GM18517 (cell line): ENCODE data around the gene CTIF.

Source experiments
- ATAC-seq: cut with Tn5 transposase; IDR thresholded peaks from one replicate; pipeline ENCODE4 v1.9.1; 2021; ENCODE audit warnings: mild to moderate bottlenecking, moderate library complexity; ENCODE audit not compliant: unreplicated experiment

Gene CTIF

GRCh38 chr18:48827291-48828193 is 288.7 kb downstream of the CTIF start:
- ATAC-seq, result no peak

- no peak for ATAC-seq
These were observed 289.3 kb downstream of the CTIF start for GRCh38 chr18:48828194-48828545.

GRCh38 chr18:48828691-48829442 is 290.0 kb downstream of the CTIF start:
- no peak for ATAC-seq

GRCh38 chr18:48829443-48830149 is 290.8 kb downstream of the CTIF start:
- no peak for ATAC-seq

- no peak for ATAC-seq
These were observed 292.4 kb downstream of the CTIF start for GRCh38 chr18:48831113-48831759.

GRCh38 chr18:48831802-48832201 is 293.0 kb downstream of the CTIF start:
- no peak for ATAC-seq

- ATAC-seq, result no peak
These were observed 294.3 kb downstream of the CTIF start for GRCh38 chr18:48832938-48833700.

- peak; percentile 82 for ATAC-seq
These were observed 295.0 kb downstream of the CTIF start for GRCh38 chr18:48833701-48834412.

GRCh38 chr18:48834413-48835031 is 295.7 kb downstream of the CTIF start:
- peak; percentile 49 for ATAC-seq

- no peak for ATAC-seq
These were observed 296.3 kb downstream of the CTIF start for GRCh38 chr18:48835119-48835518.

GRCh38 chr18:48835745-48836170 is 296.9 kb downstream of the CTIF start:
- ATAC-seq, result no peak

GRCh38 chr18:48836231-48836805 is 297.5 kb downstream of the CTIF start:
- ATAC-seq, result no peak

GRCh38 chr18:48836806-48837615 is 298.2 kb downstream of the CTIF start:
- ATAC-seq, result no peak

- no peak for ATAC-seq
These were observed 298.8 kb downstream of the CTIF start for GRCh38 chr18:48837676-48838075.

GRCh38 chr18:48838166-48838775 is 299.4 kb downstream of the CTIF start:
- ATAC-seq, result no peak

- ATAC-seq, result no peak
These were observed 300.3 kb downstream of the CTIF start for GRCh38 chr18:48838921-48839818.
